HepG2 (cell line): Measurements from ENCODE around the gene SPACDR. TPM values are rescaled to one million over a fixed set of nuclear protein-coding genes. Genes with fewer than 3 reads are reported as not detected.

Source experiments
- BCL6 ChIP-seq: IDR thresholded peaks from 2 replicates; pipeline ENCODE4 v1.6.1; 2016; ENCODE audit warnings: missing genetic modification reagents, missing compliant biosample characterization
- CBX1 ChIP-seq: IDR thresholded peaks from one replicate; pipeline ENCODE4 v1.6.1; 2016; ENCODE audit warnings: antibody characterized with exemption, low read depth
- CREBL2 ChIP-seq: sonication (generic); formaldehyde crosslinking; IDR thresholded peaks from 2 replicates; pipeline ENCODE4 v1.8.1; 2023; ENCODE audit warnings: missing genetic modification reagents, mild to moderate bottlenecking, borderline replicate concordance
- EZH2 ChIP-seq: conservative IDR thresholded peaks from 2 replicates; pipeline ENCODE4 v1.6.1; 2012; ENCODE audit warnings: mild to moderate bottlenecking, low read depth, low read length, moderate library complexity
- GABPB1 ChIP-seq: IDR thresholded peaks from 2 replicates; pipeline ENCODE4 v1.6.1; 2016; ENCODE audit warnings: mild to moderate bottlenecking, missing genetic modification reagents, moderate library complexity, missing compliant biosample characterization
- HNRNPH1 ChIP-seq: fragments of 200-400 bp; formaldehyde crosslinking; optimal IDR thresholded peaks from 2 replicates; pipeline ENCODE3; 2017; ENCODE audit warnings: mild to moderate bottlenecking, low read depth, low read length
- KDM5B ChIP-seq: sonication (generic); formaldehyde crosslinking; IDR thresholded peaks from 2 replicates; pipeline ENCODE4 v1.4.0; 2020; ENCODE audit warnings: missing genetic modification reagents, mild to moderate bottlenecking, borderline replicate concordance
- MED13 ChIP-seq: sonication (generic); formaldehyde crosslinking; IDR thresholded peaks from 2 replicates; pipeline ENCODE4 v1.5.0; 2020; ENCODE audit warnings: missing genetic modification reagents
- MTF1 ChIP-seq: sonication (generic); formaldehyde crosslinking; IDR thresholded peaks from 2 replicates; pipeline ENCODE4 v1.5.0; 2020; ENCODE audit warnings: missing genetic modification reagents
- MXD3 ChIP-seq: IDR thresholded peaks from 2 replicates; pipeline ENCODE4 v1.6.1; 2016; ENCODE audit warnings: mild to moderate bottlenecking, missing biosample characterization, missing genetic modification reagents
- PLSCR1 ChIP-seq: sonication (generic); formaldehyde crosslinking; IDR thresholded peaks from 2 replicates; pipeline ENCODE4 v1.5.0; 2020; ENCODE audit warnings: missing genetic modification reagents, mild to moderate bottlenecking, borderline replicate concordance
- PRDM10 ChIP-seq: sonication (generic); formaldehyde crosslinking; IDR thresholded peaks from 2 replicates; pipeline ENCODE4 v1.4.0; 2020; ENCODE audit warnings: low read depth, missing genetic modification reagents
- RNF2 ChIP-seq: fragments of 450-650 bp; conservative IDR thresholded peaks from 2 replicates; pipeline ENCODE4 v1.6.1; 2016; ENCODE audit warnings: low read depth
- RORA ChIP-seq: sonication (generic); formaldehyde crosslinking; IDR thresholded peaks from 2 replicates; pipeline ENCODE4 v1.5.0; 2020; ENCODE audit warnings: mild to moderate bottlenecking, missing genetic modification reagents, moderate library complexity
- SATB2 ChIP-seq: sonication (generic); formaldehyde crosslinking; IDR thresholded peaks from 2 replicates; pipeline ENCODE4 v1.5.0; 2020; ENCODE audit warnings: missing genetic modification reagents
- SIN3A ChIP-seq: IDR thresholded peaks from 2 replicates; pipeline ENCODE4 v1.6.1; 2011; ENCODE audit warnings: low read depth, mild to moderate bottlenecking, control low read depth, low read length, borderline replicate concordance
- SP140L ChIP-seq: sonication (generic); formaldehyde crosslinking; IDR thresholded peaks from 2 replicates; pipeline ENCODE4 v1.4.0; 2020; ENCODE audit warnings: missing genetic modification reagents, borderline replicate concordance
- SRSF4 ChIP-seq: fragments of 200-400 bp; formaldehyde crosslinking; IDR thresholded peaks from one replicate; pipeline ENCODE4 v1.6.1; 2018; ENCODE audit warnings: mild to moderate bottlenecking, low read depth, low read length, moderate library complexity; ENCODE audit not compliant: poor library complexity, severe bottlenecking
- SSRP1 ChIP-seq: IDR thresholded peaks from 2 replicates; pipeline ENCODE4 v1.6.1; 2016; ENCODE audit warnings: control low read depth
- ZNF207 ChIP-seq: fragments of 450-650 bp; IDR thresholded peaks from 2 replicates; pipeline ENCODE4 v1.6.1; 2016; ENCODE audit warnings: antibody characterized with exemption, borderline replicate concordance
- ZNF430 ChIP-seq: sonication (generic); formaldehyde crosslinking; IDR thresholded peaks from 2 replicates; pipeline ENCODE4 v1.9.0; 2021; ENCODE audit warnings: mild to moderate bottlenecking, missing genetic modification reagents
- ZNF468 ChIP-seq: sonication (generic); formaldehyde crosslinking; IDR thresholded peaks from 2 replicates; pipeline ENCODE4 v1.8.0; 2022; ENCODE audit warnings: mild to moderate bottlenecking, moderate library complexity, missing genetic modification reagents
- ZNF710 ChIP-seq: sonication (generic); formaldehyde crosslinking; IDR thresholded peaks from 2 replicates; pipeline ENCODE4 v1.5.0; 2020; ENCODE audit warnings: mild to moderate bottlenecking, missing genetic modification reagents, borderline replicate concordance
- ZNF747 ChIP-seq: sonication (generic); formaldehyde crosslinking; IDR thresholded peaks from 2 replicates; pipeline ENCODE4 v1.8.1; 2023; ENCODE audit warnings: missing genetic modification reagents, mild to moderate bottlenecking, borderline replicate concordance
- ZNF749 ChIP-seq: sonication (generic); formaldehyde crosslinking; IDR thresholded peaks from 2 replicates; pipeline ENCODE4 v1.8.0; 2022; ENCODE audit warnings: mild to moderate bottlenecking, missing genetic modification reagents, moderate library complexity, borderline replicate concordance
- polyA plus RNA-seq, 8 experiments: library from polyadenylated mRNA; depleted of rRNA in 3 of 8; stranded (reverse) in 7 of 8; unstranded in 1 of 8; fragments of >200 nt; fragmentation: Illumina TruSeq in 4 of 8; extraction: Trizol in 4 of 8; gene quantifications; 2 replicates each; pipeline versions ENCODE4 v1.2.1 to v1.2.3, GENCODE V29; 2011 to 2016; ENCODE audit warnings: low read depth in 4 of 8, missing spikeins in 1 of 8, mixed read lengths in 1 of 8; ENCODE audit not compliant: insufficient read depth in 1 of 8
- total RNA-seq, 5 experiments: library from RNA; depleted of rRNA; stranded (reverse); fragments of >200 nt; fragmentation: Illumina TruSeq; extraction: Trizol; gene quantifications; 2 replicates each; pipeline ENCODE4 v1.2.3, GENCODE V29; 2016; ENCODE audit warnings: low read depth in 1 of 5

The SPACDR gene
- total and polyA plus RNA-seq, 2 of the 13 experiments (the other 11 are each of a cell fraction or from before 2014, with no cell fraction given) = 0.41 TPM; not detected in 1

GRCh38 chr7:100483090-100483721 lies 19.1 kb upstream of the SPACDR start (continued):
- TF ChIP-seq ZNF710 (CRISPR knock-in tag) = no peak
- TF ChIP-seq MED13 (CRISPR knock-in tag) = no peak
- no peak for TF ChIP-seq MTF1
- TF ChIP-seq EZH2 = no peak
- no peak for TF ChIP-seq SATB2
- no peak; the same call in 1 of the 2 replicates for TF ChIP-seq KDM5B (CRISPR knock-in tag)
- no peak for TF ChIP-seq CBX1
- TF ChIP-seq GABPB1 (CRISPR knock-in tag) = no peak; the same call in 1 of the 2 replicates
- TF ChIP-seq SRSF4 = no peak
- TF ChIP-seq PRDM10 (CRISPR knock-in tag) = no peak
- TF ChIP-seq ZNF468 = no peak
- TF ChIP-seq CREBL2 (CRISPR knock-in tag) = no peak
- no peak for TF ChIP-seq HNRNPH1
- no peak for TF ChIP-seq RNF2
- no peak for TF ChIP-seq ZNF207
- TF ChIP-seq RORA (CRISPR knock-in tag) = no peak
- no peak for TF ChIP-seq SP140L (CRISPR knock-in tag)
- TF ChIP-seq SIN3A = no peak
- no peak for TF ChIP-seq PLSCR1 (CRISPR knock-in tag)
- no peak for TF ChIP-seq SSRP1 (CRISPR knock-in tag)
- TF ChIP-seq MXD3 (CRISPR knock-in tag) = no peak
- no peak for TF ChIP-seq ZNF430 (CRISPR knock-in tag)
- no peak for TF ChIP-seq ZNF749
- no peak for TF ChIP-seq BCL6 (CRISPR knock-in tag)
- no peak for TF ChIP-seq ZNF747
